NCI-H2029 treated with DMSO at 0.1 percent for 48 hours (cell line): Measurements from ENCODE around the gene DBX1.
"Not testable (repeated sequence)": the region's sequence is repeated elsewhere in the genome, so short reads cannot be mapped to it uniquely, and the experiment has no call there.

Experiments
- DNase-seq: peaks from one replicate; lab custom pipeline; 2025; lab: John Stamatoyannopoulos, UW

Gene DBX1

GRCh38 chr11:20161923-20162744 is 1.9 kb upstream of the DBX1 start:
- no peak for DNase-seq

GRCh38 chr11:20161230-20161918 is 1.1 kb upstream of the DBX1 start:
- DNase-seq, result peak; percentile 22

- no peak for DNase-seq
Observed at GRCh38 chr11:20159466-20160381, 551 bp downstream of the DBX1 start.

GRCh38 chr11:20158597-20159257 is 1.5 kb downstream of the DBX1 start:
- DNase-seq, result no peak

GRCh38 chr11:20157728-20158127 is 2.5 kb downstream of the DBX1 start:
- no peak for DNase-seq

GRCh38 chr11:20156876-20157613 is 3.2 kb downstream of the DBX1 start:
- DNase-seq, result no peak

GRCh38 chr11:20156280-20156875 is 3.9 kb downstream of the DBX1 start:
- DNase-seq, result no peak

- DNase-seq, result no peak
Observed at GRCh38 chr11:20155683-20156279, 4.5 kb downstream of the DBX1 start.

- no peak for DNase-seq
Observed at GRCh38 chr11:20154381-20154780, 5.9 kb downstream of the DBX1 start.

GRCh38 chr11:20138707-20139106 is 21.6 kb downstream of the DBX1 start:
- DNase-seq, result no peak

- no peak for DNase-seq
Observed at GRCh38 chr11:20137637-20138036, 22.6 kb downstream of the DBX1 start.

- no peak for DNase-seq
Observed at GRCh38 chr11:20134991-20135736, 25.1 kb downstream of the DBX1 start.

- no peak for DNase-seq
Observed at GRCh38 chr11:20132667-20133039, 27.6 kb downstream of the DBX1 start.

- no peak for DNase-seq
Observed at GRCh38 chr11:20131788-20132666, 28.2 kb downstream of the DBX1 start.

GRCh38 chr11:20129665-20130064 is 30.6 kb downstream of the DBX1 start:
- DNase-seq, result no peak

- not testable (repeated sequence) for DNase-seq
Observed at GRCh38 chr11:20128528-20128825, 31.8 kb downstream of the DBX1 start.

- no peak for DNase-seq
Observed at GRCh38 chr11:20127671-20128527, 32.4 kb downstream of the DBX1 start.

- no peak for DNase-seq
Observed at GRCh38 chr11:20126724-20127123, 33.6 kb downstream of the DBX1 start.
